HG03520 (cell line): ENCODE results near the gene BANF2.
"Not testable (repeated sequence)": the region's sequence is repeated elsewhere in the genome, so short reads cannot be mapped to it uniquely, and the experiment has no call there.

Experiments
- ATAC-seq: cut with Tn5 transposase; IDR thresholded peaks from one replicate; pipeline ENCODE4 v1.9.1; 2021; ENCODE audit warnings: mild to moderate bottlenecking, moderate library complexity; ENCODE audit not compliant: unreplicated experiment

BANF2 gene

DNA sequence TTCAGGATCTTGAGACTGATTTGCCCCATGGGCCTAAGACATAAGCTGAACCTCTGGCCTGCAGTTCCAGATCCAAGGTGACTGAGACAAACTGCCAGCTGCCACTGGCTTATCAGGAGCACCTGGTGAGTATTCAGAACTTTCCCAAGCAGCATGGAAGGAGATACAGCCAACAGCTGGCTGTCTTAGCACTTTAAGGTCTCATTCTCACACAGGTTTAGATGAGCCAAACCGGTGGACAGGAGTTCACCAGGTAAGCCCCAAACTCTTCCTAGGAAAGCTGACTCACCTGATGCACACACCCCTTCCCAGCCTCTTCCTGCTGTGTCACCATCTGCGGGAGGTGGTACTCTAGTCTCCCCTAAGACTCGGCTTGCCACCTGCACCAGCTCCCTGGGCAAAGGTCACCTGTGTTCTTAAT, at the start of gene BANF2:
BANF2 (plus strand) TSS at position 36 of the 421 bp plus-strand sequence. CDS start 25,060 bp downstream, outside the sequence.
- ATAC-seq: no peak

DNA sequence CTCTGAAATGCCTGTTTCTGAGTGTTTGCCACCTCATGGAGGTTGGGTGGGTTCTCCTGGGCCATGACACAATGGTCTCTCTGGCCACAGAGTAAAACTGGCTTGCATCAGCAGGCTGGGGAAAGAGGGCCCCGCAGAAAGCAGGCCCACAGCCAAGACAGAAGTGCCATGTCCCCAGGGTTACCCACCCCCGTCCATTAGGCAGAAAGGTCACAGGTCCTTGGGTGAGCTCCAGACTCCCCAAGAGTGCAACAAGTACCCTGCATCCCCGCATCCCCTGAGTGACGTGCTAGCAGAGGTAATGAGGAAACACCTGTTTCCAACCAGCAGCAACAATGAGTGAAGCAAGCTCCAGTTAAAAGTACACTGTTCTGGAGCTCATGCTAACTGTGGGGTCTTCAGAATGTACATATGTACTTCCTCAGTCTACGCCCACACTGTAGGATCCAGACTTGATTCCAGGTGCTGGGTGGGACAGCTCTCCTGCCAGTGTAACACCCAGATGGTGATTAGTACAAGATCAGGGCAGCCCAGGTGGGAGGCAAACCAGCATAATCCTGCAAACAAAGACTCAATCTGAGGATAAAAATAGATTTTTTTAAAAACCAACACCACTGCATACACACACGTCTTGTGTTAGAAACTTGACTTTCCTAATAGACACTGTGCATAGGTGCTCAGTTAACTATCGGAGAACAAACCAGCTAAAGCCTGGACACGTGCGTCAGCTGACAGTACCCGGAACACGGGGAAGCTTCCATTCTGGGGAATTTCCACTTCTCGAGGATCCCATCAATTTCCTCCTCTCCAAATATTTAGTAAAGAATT, 49.3 kb upstream of the BANF2 start:
- ATAC-seq: no peak

DNA sequence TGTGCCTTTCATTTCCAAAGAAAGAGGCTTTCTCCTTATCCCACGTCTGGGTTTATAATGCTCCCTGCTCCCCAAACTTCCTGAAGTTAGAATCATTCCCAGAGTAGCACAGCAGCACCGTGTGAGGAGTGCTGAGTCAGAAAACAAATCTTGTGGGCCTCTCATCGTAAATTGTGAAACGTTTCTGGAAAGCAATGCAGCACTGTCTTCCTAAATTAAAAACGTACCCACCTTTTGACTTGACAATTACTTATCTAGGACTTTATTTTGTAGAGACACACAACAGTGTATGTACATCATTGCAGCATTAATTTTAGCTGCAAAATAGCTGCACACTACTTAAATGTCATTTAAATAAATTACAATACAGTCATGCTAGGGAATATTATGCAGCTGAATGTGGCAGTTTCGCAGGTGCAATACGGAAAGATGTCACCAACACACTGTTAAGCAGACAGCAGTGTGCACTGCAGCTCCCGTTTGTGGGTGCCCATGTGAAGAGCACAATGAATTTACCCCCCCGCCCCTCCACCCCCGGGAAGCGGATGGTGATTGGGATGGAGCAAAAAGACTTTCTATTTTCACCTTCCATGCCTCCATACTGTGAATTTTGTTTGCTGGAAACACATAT, 48.5 kb upstream of the BANF2 start:
- no peak for ATAC-seq

DNA sequence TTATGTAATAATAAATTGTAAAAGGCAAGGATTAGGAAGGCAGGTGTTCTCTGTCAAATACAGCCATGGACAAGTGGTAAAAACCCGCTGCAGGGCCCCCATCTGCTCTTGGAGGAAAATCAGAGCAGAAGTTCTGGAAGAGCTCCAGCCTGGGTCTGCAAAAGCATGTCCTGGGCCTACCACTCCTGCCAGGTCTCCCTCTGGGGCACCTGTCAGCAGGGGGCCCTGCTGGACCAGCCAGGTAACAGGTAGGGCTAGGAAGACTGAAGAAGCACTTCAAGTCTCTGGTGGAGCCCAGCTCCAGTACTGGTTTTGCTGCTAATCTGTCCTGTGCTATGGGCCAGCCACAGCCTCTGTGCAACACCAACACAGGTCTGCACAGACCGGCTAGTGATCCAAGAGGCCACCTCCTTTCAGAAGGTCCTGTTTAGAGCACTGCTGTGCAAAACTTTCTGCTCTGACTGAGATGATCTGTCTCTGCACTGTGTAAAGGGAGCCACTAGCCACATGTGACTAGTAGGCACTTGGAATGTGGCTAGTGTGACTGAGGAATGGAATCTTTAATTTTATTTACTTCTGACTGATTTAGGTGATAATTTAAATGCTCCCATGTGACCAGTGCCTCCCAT, 47.9 kb upstream of the BANF2 start:
- ATAC-seq: no peak

DNA sequence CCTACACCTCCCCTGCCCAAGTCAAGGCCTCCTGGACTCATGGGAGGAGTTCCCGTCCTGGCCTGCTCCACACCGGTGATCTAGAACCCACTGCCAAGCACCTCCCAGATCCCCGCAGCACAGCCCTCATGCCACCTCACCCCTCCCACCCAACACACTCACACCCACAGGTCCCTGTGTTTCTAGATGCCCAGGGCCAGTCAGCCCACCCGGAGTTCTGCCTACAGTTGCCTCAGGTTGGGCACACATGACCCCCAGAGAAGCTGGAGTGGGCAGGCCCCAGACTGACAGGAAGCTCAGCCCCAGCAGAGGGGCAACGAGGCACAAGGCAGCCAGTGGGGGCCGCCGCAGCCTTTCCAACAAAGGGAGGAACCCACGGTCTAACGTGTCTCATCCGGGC, 47.4 kb upstream of the BANF2 start:
- no peak for ATAC-seq

DNA sequence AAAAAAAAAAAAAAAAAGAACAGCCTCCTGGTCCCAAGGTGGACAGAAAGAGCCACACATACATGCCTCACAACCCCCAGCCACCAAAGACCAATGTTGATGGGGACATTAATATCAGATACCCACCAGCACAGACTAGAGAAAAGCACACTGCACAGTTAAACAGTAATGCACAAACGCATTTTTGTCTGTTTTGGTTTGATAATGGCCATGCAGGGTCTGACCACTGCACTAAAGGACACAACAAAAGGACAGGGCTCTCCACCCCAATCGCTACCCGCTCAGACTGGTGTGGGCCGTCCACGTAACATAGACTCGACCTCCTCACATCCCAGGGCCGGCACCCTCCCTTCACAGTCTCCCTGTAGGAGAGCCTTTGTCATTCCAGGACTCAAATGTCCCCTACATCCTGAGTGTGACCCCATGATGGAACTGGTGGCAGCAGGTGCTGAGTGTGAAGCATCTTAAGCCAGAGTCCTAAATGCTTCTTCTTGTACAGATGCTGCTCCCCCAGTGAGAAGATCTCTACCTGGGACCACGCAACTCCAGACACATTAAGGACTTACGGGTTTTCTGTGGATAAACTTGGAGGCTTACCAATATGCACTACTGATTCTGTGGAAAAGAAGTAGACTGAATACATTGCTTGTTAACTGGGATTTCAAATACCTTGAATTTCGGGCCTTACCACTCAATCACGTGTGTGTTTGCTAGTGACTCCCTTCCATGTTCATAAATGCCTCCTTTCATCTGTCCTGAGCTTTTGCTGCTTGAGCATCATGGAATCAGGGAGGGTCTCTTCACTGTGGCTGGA, 45.7 kb upstream of the BANF2 start:
- no peak for ATAC-seq

DNA sequence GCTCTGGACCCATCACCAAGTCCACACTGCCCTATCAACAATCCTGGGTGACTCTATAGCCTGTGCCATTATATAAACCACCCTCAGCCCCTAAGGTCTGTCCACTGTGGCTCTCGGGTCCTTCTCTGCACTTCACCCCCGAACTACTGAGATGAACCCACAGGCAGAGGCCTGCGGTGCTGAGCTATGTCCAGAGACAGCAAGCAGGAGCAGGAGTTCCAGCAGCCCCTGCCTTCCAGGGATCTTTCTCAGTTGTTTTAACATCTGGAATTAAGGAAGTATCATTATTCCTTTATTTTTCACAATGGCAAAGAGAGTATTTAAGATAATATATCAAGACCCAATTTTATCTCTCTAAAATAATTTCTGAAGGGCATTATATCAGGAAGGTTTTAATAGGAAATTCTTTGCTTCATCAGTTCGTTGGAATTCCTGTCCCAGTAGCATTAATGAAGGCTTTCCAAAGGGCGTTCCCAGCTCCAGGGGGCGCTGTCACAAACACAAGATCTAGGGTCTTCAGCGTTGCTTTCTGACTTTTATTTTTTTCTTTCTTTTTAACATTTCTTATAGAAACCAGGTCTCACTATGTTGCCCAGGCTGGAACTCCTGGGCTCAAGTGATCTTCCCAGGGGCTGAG, 45.0 kb upstream of the BANF2 start:
- ATAC-seq: no peak

DNA sequence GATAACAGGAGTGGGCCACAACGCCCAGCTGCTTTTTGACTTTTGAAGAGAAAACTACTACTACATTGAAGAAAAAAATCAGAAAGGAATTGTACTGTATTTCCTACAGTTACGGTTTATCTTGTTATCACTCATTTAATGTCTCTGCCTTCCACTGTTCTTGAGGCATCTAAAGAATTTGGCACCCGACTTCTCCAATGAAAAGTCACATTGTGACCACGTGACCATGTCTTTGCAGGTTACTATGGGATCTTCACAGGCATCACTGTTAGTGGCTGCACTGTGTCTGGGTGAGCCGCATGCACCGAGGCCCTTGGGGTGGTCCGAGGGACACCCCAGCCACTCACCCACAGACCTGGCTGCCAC, 44.5 kb upstream of the BANF2 start:
- ATAC-seq: no peak

DNA sequence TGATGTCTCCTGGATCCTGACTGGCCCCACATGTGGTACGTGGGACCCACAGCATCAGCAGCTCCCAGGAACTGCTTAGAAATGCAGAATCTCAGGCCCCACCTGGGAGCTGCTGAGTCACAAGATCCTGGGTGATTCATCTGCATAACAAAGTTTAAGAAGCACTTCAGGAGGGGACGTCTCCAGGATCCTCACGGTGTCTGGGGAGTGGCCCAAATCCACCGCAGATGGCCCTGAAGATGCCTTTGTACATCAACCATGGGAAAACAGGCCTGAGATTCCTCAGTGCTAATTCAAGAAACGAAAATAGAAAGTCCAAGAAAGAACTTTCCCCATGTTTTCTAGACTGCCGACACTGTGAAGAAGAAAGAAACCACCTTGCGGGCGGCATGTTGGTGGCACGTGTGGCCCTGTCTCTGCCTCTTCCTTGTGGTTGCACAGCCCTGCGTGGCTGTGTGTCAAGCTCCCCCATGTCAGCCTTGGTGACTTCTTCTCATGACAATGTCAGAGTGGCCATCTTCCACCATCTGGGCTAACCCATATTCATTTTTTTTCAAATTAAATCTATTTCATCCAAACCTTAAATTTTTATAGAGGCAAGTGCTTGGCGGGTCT, 43.8 kb upstream of the BANF2 start:
- no peak for ATAC-seq

DNA sequence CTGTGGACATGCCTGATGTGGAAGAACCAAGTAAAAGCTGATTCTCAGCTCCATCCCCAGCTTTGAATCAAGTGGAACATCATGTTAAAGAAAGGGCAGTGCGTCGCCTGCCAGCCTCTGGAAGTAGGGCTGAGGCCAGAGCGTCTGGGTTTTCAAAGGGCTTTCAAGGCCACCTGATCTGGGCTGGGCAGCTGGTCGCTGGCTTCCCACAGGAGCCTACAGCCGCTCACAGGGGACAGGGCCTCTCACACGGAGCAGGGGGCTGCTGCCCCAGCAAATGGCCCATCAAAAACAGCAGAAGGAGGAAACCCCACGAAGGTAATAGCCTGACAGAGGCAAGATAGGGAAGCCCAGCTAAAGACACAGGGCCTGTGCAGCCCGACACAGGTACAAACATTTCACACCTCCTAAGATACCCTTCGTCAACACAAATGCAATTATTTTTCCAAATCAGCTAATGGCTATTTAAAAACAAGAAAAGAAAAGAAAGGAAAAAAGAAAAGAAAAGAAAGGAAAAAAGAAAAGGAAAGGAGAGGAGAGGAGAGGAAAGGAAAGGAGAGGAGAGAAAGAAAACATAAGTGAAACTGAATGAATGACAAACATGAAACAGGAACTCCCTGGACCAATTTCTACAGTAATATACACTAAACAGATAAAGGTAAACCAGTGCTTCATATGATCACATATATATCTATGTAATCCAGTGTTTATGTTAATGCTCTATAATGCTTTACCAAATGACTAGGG, 42.5 kb upstream of the BANF2 start:
- no peak for ATAC-seq

DNA sequence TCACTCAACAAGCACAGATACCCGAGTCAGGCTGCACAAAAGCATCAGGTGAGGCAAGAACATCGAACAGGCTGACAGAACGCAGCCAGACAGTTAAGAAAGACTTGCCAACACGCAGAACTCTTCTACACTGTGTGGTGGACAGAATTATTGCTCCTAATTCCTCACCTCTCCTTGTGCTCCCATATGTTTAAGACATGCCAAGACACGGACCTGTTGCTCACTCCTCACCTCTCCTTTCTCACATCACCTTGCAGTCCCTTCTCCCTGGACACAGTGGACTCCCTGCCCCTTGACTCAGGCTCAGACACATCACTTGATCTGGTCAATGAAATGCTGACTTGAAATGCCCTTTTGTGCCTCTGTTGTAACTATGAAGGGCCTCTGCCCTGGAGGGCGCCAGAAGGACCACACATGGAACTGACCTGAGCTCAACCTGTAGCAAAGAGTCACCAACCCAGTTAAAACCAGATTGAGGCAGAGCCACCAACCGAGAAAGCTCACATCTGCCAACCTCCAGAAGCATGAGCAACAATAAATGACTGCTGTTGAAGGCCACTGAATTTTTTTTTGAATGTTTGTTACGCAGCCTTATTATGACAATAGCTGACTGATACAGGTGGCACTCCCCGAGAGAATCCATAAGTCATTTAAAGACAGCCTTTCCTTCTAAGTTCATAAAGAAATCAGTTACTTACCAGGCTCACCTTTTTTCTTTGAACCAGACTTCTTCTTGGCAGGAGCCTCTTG, 41.7 kb upstream of the BANF2 start:
- ATAC-seq: no peak

DNA sequence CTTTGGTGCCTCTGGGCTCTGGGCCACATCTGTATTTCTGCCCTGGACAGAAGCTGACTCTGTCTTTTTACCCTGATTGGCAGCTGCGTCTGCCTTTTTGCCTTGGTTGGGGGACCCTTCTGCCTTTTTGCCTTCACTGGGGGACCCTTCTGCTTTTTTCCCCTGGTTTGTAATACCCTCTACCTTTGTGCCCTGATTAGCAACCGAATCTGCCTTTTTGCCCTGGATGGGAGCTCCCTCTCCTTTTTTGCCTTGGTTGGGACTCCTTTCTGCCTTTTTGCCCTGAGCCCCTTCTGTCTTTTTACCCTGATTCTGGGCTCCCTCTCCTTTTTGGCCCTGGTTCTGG, 41.1 kb upstream of the BANF2 start:
- no peak for ATAC-seq

DNA sequence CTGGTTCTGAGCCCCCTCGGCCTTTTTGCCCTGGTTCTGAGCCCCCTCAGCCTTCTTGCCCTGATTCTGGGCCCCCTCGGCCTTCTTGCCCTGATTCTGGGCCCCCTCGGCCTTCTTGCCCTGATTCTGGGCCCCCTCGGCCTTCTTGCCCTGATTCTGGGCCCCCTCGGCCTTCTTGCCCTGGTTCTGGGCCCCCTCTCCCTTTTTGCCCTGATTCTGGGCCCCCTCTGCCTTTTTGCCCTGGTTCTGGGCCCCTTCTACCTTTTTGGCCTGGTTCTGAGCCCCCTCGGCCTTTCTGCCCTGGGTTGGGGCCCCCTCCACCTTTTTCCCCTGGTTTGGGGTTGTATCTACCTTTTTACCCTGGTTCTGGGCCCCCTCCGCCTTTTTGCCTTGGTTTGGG, 40.4 kb upstream of the BANF2 start:
- not testable (repeated sequence) for ATAC-seq

DNA sequence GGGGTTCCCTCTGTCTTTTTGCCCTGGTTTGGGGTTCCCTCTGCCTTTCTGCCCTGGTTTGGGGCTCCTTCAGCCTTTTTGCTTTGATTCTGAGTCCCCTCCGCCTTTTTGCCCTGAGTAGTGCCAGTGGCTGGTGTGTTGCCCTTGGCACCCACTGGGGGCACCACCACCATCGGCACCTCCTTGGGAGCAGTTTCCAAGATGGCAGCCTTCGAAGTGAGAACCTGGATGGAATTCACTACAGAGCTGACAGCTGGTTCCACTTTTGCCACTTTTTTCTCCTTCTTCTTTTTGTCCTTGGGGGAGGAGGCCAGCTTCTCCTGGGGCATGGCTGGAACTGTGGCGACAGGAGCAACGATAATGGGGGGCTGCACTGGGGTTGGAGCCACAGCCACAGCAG, 40.0 kb upstream of the BANF2 start:
- no peak for ATAC-seq

DNA sequence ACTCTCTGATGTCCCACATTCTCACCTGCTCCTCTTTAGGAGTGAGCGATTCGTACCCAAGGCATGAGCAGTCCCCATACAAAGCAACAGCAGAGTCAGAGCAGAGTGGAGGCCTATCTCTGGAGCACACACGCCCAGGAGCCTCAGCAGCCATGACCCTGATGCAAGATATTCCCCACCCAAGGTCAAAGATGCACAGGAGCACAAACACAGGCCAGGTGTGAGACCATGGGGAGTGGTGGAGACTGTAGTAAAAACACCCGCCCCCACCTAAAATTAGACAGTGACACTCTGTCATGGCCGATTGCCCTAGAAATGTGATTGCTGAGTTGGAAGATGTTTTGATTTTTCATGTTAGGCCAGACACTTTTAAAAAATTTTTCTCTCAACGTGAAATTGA, 39.1 kb upstream of the BANF2 start:
- ATAC-seq: no peak

DNA sequence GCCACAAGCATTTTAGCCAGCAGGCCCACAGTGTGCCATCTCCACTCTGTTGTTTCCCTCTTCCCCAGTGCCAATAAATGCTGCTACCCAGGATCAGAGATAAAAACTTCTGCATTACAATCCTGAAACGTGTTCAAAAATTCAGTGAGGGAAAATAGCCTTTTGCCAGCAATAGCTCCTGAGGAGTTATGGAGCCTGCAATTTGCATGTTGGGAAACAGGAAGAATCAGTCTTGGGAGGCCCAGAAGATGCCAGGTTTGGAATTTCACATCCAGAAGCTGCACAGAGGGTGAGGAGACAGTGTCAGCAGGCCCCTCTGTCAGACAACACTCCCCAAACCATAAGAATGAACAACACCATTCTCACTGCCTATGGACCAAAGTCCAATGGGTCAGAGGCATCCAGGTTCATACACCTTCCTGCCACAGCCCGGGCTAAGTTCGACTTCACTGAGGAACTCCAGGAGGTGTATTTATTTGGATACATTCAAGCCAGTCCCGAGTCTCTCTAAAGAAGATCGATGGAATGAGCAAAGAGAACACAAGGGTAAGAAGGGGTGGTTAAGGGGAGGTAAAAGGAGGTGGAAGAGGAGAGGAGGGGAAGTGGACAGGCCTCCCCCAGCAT, 38.5 kb upstream of the BANF2 start:
- no peak for ATAC-seq

DNA sequence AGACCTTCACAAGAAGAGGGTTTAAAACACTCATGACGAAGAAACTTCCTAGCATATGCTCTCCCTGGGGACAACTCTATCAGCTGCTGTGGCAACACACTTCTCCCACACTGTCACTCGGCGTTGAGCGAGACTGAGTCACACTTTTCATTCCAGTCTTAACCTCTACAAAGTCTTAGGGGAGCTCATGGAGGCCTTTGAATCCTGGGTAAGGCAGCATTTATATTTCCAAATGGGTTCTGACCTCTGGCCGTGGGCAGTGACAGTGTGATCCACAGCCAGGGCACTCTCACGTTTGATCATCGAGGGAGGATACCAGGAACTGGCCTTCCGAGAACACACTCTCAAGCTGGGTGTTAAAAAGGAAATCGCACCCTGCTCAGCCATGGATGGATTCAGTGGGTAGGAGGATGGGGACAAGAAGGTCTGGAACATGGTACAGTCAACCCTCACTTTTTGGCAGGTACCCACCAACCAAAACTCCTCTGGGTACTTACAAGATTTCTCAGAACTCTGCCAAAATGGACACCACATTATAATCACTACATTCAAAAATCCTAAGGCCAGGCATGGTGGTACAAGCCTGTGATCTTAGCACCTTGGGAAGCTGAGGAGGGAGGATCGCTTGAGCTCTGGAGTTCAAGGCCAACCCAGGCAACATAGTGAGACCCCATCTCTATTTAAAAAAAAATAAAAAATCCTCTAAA, 37.3 kb upstream of the BANF2 start:
- no peak for ATAC-seq

DNA sequence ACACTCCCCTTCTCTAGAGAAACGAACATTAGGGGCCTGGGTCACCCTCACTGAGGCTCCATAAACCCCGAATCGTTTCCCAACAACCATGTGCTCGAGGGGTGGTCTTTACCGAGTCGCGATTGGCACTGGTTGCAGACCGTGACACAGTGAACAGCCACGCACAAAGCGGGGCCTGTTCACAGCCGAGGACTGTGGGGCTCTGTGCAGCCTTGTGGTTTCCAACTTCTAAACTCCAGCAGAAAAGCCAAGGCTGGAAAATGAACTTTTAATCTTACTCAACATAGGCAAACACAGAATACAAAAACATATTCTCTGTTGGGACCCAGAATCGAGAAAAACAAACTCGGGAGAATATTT, 36.7 kb upstream of the BANF2 start:
- ATAC-seq: no peak
